HEK293T (cell line): ENCODE measurements around the gene CD19.

Source experiments
- FOXM1 ChIP-seq: fragments of 450-650 bp; IDR thresholded peaks from 2 replicates; pipeline ENCODE4 v1.6.1; 2017; ENCODE audit warnings: mild to moderate bottlenecking, borderline replicate concordance
- ZNF384 ChIP-seq: fragments of 450-650 bp; IDR thresholded peaks from 2 replicates; pipeline ENCODE4 v1.6.1; 2016

GRCh38 chr16:28982418-28982817 is 50.6 kb downstream of the CD19 start:
- no peak for TF ChIP-seq FOXM1
- TF ChIP-seq ZNF384: no peak
